H9 (cell line): ENCODE results near the gene FRZB. TPM values are rescaled to one million over a fixed set of nuclear protein-coding genes. Genes with fewer than 3 reads are reported as not detected.

ENCODE experiments used
- DNase-seq: peaks from one replicate; pipeline ENCODE4 v3.0.0-alpha.2; 2017
- H2AFZ ChIP-seq: one replicate; pipeline ENCODE4 v1.6.1; 2013; ENCODE audit warnings: mild to moderate bottlenecking, low read length, control low read depth, moderate library complexity
- H2AK5ac ChIP-seq: 2 replicates; pipeline ENCODE4 v1.6.1; 2013; ENCODE audit warnings: low read length, control low read depth, mixed read lengths; ENCODE audit not compliant: insufficient read length
- H2BK120ac ChIP-seq: one replicate; pipeline ENCODE4 v1.6.1; 2013; ENCODE audit warnings: low read depth, mild to moderate bottlenecking, low read length, control low read depth, inconsistent platforms; ENCODE audit not compliant: poor library complexity, severe bottlenecking
- H2BK12ac ChIP-seq: 2 replicates; pipeline ENCODE4 v1.6.1; 2013; ENCODE audit warnings: low read length, control low read depth, mixed read lengths, low read depth; ENCODE audit not compliant: insufficient read length
- H2BK15ac ChIP-seq: 2 replicates; pipeline ENCODE4 v1.6.1; 2013; ENCODE audit warnings: low read depth, low read length, control low read depth
- H2BK20ac ChIP-seq: one replicate; pipeline ENCODE4 v1.6.1; 2013; ENCODE audit warnings: low read depth, mild to moderate bottlenecking, low read length, control low read depth, inconsistent platforms; ENCODE audit not compliant: poor library complexity, severe bottlenecking
- H2BK5ac ChIP-seq: 2 replicates; pipeline ENCODE4 v1.6.1; 2013; ENCODE audit warnings: low read length, control low read depth, mixed read lengths; ENCODE audit not compliant: insufficient read length
- H3K14ac ChIP-seq: 2 replicates; pipeline ENCODE4 v1.6.1; 2013; ENCODE audit warnings: low read length, control low read depth; ENCODE audit not compliant: insufficient read depth
- H3K18ac ChIP-seq: 2 replicates; pipeline ENCODE4 v1.6.1; 2013; ENCODE audit warnings: low read depth, mild to moderate bottlenecking, mixed read lengths, low read length, control low read depth; ENCODE audit not compliant: insufficient read length
- H3K23ac ChIP-seq: 2 replicates; pipeline ENCODE4 v1.6.1; 2013; ENCODE audit warnings: low read length, control low read depth, mixed read lengths, low read depth; ENCODE audit not compliant: insufficient read length
- H3K23me2 ChIP-seq: 2 replicates; pipeline ENCODE4 v1.6.1; 2013; ENCODE audit warnings: low read depth, mild to moderate bottlenecking, mixed read lengths, low read length, control low read depth; ENCODE audit not compliant: insufficient read length, poor library complexity, severe bottlenecking
- H3K27ac ChIP-seq: 2 replicates; pipeline ENCODE4 v1.5.1; 2013; ENCODE audit warnings: low read length, control low read depth, mixed read lengths, low read depth; ENCODE audit not compliant: insufficient read length
- H3K27me3 ChIP-seq: 2 replicates; pipeline ENCODE4 v1.6.1; 2013; ENCODE audit warnings: low read length, control low read depth, inconsistent platforms; ENCODE audit not compliant: insufficient read depth
- H3K4ac ChIP-seq: 2 replicates; pipeline ENCODE4 v1.6.1; 2013; ENCODE audit warnings: low read depth, mild to moderate bottlenecking, control low read depth, inconsistent platforms, low read length, moderate library complexity
- H3K4me1 ChIP-seq: 2 replicates; pipeline ENCODE4 v1.6.1; 2013; ENCODE audit warnings: low read length, control low read depth, inconsistent platforms; ENCODE audit not compliant: insufficient read depth
- H3K4me2 ChIP-seq: 2 replicates; pipeline ENCODE4 v1.6.1; 2013; ENCODE audit warnings: low read length, control low read depth, mixed read lengths; ENCODE audit not compliant: insufficient read length, insufficient read depth
- H3K56ac ChIP-seq: 2 replicates; pipeline ENCODE4 v1.6.1; 2013; ENCODE audit warnings: low read depth, mild to moderate bottlenecking, mixed read lengths, low read length, control low read depth; ENCODE audit not compliant: insufficient read length
- H3K79me1 ChIP-seq: 2 replicates; pipeline ENCODE4 v1.6.1; 2013; ENCODE audit warnings: low read depth, mild to moderate bottlenecking, moderate library complexity, low read length, control low read depth, inconsistent platforms; ENCODE audit not compliant: insufficient read depth, poor library complexity, severe bottlenecking
- H3K79me2 ChIP-seq: 2 replicates; pipeline ENCODE4 v1.6.1; 2013; ENCODE audit warnings: low read length, control low read depth, inconsistent platforms; ENCODE audit not compliant: insufficient read depth
- H3K9ac ChIP-seq: 2 replicates; pipeline ENCODE4 v1.6.1; 2013; ENCODE audit warnings: low read length, control low read depth, mixed read lengths; ENCODE audit not compliant: insufficient read length; ENCODE audit errors: extremely low read depth
- H3K9me3 ChIP-seq: one replicate; pipeline ENCODE4 v1.6.1; 2013; ENCODE audit warnings: low read depth, low read length, inconsistent platforms; ENCODE audit not compliant: control insufficient read depth
- H3T11ph ChIP-seq: one replicate; pipeline ENCODE4 v1.6.1; 2013; ENCODE audit warnings: mild to moderate bottlenecking, low read length, control low read depth, inconsistent platforms
- H4K20me1 ChIP-seq: one replicate; pipeline ENCODE4 v1.6.1; 2013; ENCODE audit not compliant: control insufficient read depth, insufficient read length, insufficient read depth
- H4K5ac ChIP-seq: 2 replicates; pipeline ENCODE4 v1.6.1; 2013; ENCODE audit warnings: low read depth, mild to moderate bottlenecking, mixed read lengths, low read length, control low read depth; ENCODE audit not compliant: insufficient read length
- H4K8ac ChIP-seq: replicated peaks from 2 replicates; pipeline ENCODE4 v1.6.1; 2013; ENCODE audit warnings: low read length, control low read depth, mixed read lengths, low read depth; ENCODE audit not compliant: insufficient read length
- H4K91ac ChIP-seq: 2 replicates; pipeline ENCODE4 v1.6.1; 2013; ENCODE audit warnings: low read depth, mild to moderate bottlenecking, moderate library complexity, mixed read lengths, low read length, control low read depth; ENCODE audit not compliant: insufficient read length
- H3K27ac Mint-ChIP-seq, 3 experiments: 2 replicates in 2 of 3; 3 replicates in 1 of 3; pipeline ENCODE4 v1.8.0; 2020 to 2021; ENCODE audit warnings: mixed read lengths in 3 of 3, mild to moderate bottlenecking in 1 of 3, moderate library complexity in 1 of 3
- H3K27me3 Mint-ChIP-seq: 2 replicates; pipeline ENCODE4 v1.8.0; 2021; ENCODE audit warnings: low read depth, mild to moderate bottlenecking, moderate library complexity, mixed read lengths
- H3K36me3 Mint-ChIP-seq, 3 experiments: 2 replicates in 2 of 3; 3 replicates in 1 of 3; pipeline ENCODE4 v1.8.0; 2020 to 2021; ENCODE audit warnings: low read depth in 3 of 3, mixed read lengths in 3 of 3; ENCODE audit not compliant: insufficient read depth in 1 of 3
- H3K4me1 Mint-ChIP-seq, 2 experiments: 2 replicates each; pipeline ENCODE4 v1.8.0; 2020; ENCODE audit warnings: mixed read lengths in 2 of 2
- H3K4me3 Mint-ChIP-seq, 2 experiments: 2 replicates in 1 of 2; 3 replicates in 1 of 2; pipeline ENCODE4 v1.8.0; 2020 to 2021; ENCODE audit warnings: mild to moderate bottlenecking in 2 of 2, mixed read lengths in 2 of 2, moderate library complexity in 1 of 2
- H3K9me3 Mint-ChIP-seq, 2 experiments: 2 replicates in 1 of 2; 3 replicates in 1 of 2; pipeline ENCODE4 v1.8.0; 2020; ENCODE audit warnings: mild to moderate bottlenecking in 2 of 2, mixed read lengths in 2 of 2, moderate library complexity in 1 of 2
- CTCF ChIP-seq: fragments of 200-600 bp; sonication (generic); conservative IDR thresholded peaks from 3 replicates; pipeline ENCODE4 v1.8.0; 2021; ENCODE audit warnings: antibody characterized with exemption, mild to moderate bottlenecking
- WGBS: extraction: QIAGEN DNeasy Blood & Tissue Kit; methylation state at CpG from one replicate; pipeline ENCODE4 v1.1.7; 2013; ENCODE audit warnings: missing lambda C conversion rate, low lambda C conversion rate, mixed read lengths; ENCODE audit not compliant: insufficient read length; ENCODE audit errors: extremely low coverage; 5-methylcytosine and 5-hydroxymethylcytosine counted together
- total RNA-seq: library from RNA; stranded (reverse); gene quantifications from 2 replicates; pipeline ENCODE4 v1.2.1, GENCODE V29; 2021

Gene FRZB
- total RNA-seq, 1 experiment from 2014 or later, result 1.1 TPM

GRCh38 chr2:182912518-182912915, 46.1 kb upstream of the FRZB start:
- H3K23me2 ChIP-seq, result no peaks in the 10 kb centered on the region
- no peaks in the 10 kb centered on the region; the same call in 1 of the 2 replicates for H3K4me1 ChIP-seq
- no peak overlapping the region for H4K8ac ChIP-seq
- WGBS, result no CpG with 5 or more reads among the region's 3 CpGs
- no peak overlapping the region for H2AFZ ChIP-seq
- TF ChIP-seq CTCF, result no peak
- H3K27ac ChIP-seq, result no peak overlapping the region
- no peak overlapping the region for H3K4me3 Mint-ChIP-seq
- H2BK12ac ChIP-seq, result no peak overlapping the region
- H3K14ac ChIP-seq, result no peak overlapping the region
- H3K27me3 ChIP-seq, result no peaks in the 10 kb centered on the region
- no peaks in the 10 kb centered on the region for H3K79me2 ChIP-seq
- no peaks in the 10 kb centered on the region for H3K79me1 ChIP-seq
- no peak overlapping the region for H3K4me2 ChIP-seq
- H4K5ac ChIP-seq, result no peak overlapping the region
- H3K27ac Mint-ChIP-seq, result no peak overlapping the region
- H2BK120ac ChIP-seq, result no peak overlapping the region
- no peak overlapping the region for H3K9ac ChIP-seq
- no peak overlapping the region for H3T11ph ChIP-seq
- H2BK15ac ChIP-seq, result no peak overlapping the region
- H3K56ac ChIP-seq, result no peak overlapping the region
- no peak overlapping the region for H2BK5ac ChIP-seq
- no peaks in the 10 kb centered on the region for H3K27me3 Mint-ChIP-seq
- H3K9me3 Mint-ChIP-seq, result no peaks in the 10 kb centered on the region
- no peak overlapping the region for H2BK20ac ChIP-seq
- no peak overlapping the region for H3K4ac ChIP-seq
- H3K23ac ChIP-seq, result no peak overlapping the region
- H3K18ac ChIP-seq, result no peak overlapping the region
- H3K9me3 ChIP-seq, result no peaks in the 10 kb centered on the region
- H2AK5ac ChIP-seq, result no peak overlapping the region
- peaks cover 8 to 27% (median 22%) of the 10 kb centered on the region in 3 experiments for H3K36me3 Mint-ChIP-seq
- H4K91ac ChIP-seq, result no peak overlapping the region
- H4K20me1 ChIP-seq, result no peaks in the 10 kb centered on the region
- DNase-seq, result no peak
- peaks cover 4 to 6% of the 10 kb centered on the region in 2 experiments for H3K4me1 Mint-ChIP-seq
